GM19372 (cell line): Measurements from ENCODE around the gene SLC2A6.

Experiments
- ATAC-seq: cut with Tn5 transposase; IDR thresholded peaks from one replicate; pipeline ENCODE4 v1.9.1; 2021; ENCODE audit warnings: mild to moderate bottlenecking, low read depth, moderate library complexity; ENCODE audit not compliant: unreplicated experiment

Gene SLC2A6

DNA sequence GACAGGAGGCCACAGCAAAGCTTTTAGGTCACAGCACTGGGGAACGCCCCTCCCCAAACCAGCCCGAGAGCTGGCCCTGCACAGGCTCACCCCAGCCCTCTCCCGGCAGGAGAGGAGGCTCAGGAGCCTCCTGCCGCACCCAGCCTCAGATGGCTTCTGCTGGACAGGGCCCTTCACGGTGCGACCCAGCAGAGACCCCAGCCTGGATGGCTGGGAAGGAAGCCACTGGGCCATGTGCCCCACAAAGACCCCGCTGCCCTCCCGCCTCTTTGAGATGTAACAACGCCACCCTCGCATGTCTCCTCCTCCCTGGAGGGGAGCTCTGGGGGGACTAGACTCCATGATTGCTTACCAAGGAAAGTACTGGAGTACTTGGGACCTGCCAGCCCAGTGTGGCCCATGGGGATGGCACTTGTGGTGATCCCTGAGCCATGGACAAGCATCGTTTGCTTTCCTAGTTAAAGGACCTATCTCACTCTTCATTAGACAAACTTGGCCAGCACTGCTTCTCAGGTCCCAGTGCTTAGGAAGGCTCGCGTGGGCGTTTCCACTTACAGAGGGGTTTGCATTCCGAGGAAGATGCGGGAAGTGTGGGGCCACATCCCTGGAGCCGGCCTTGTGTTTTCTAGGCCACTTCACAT is 36.8 kb upstream of the SLC2A6 start:
- no peak for ATAC-seq

DNA sequence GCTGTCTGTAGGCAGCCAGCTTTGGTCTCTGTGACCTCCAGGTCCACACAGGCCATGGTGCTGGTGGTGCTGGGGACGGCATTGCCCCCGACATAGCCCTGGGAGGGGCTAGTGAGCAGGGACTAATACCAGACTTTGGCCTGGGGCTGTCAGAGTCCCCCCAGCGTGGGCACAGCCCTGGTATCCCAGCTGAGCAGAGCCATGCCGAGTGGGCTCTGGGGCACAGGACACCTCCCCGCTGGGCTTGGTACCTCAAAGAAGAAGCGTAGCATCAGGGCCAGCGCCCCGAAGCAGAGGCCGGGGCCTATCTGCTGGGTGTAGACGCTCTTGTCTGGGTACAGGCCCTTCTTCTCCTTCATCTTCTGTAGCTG is 36.3 kb upstream of the SLC2A6 start:
- ATAC-seq = no peak

DNA sequence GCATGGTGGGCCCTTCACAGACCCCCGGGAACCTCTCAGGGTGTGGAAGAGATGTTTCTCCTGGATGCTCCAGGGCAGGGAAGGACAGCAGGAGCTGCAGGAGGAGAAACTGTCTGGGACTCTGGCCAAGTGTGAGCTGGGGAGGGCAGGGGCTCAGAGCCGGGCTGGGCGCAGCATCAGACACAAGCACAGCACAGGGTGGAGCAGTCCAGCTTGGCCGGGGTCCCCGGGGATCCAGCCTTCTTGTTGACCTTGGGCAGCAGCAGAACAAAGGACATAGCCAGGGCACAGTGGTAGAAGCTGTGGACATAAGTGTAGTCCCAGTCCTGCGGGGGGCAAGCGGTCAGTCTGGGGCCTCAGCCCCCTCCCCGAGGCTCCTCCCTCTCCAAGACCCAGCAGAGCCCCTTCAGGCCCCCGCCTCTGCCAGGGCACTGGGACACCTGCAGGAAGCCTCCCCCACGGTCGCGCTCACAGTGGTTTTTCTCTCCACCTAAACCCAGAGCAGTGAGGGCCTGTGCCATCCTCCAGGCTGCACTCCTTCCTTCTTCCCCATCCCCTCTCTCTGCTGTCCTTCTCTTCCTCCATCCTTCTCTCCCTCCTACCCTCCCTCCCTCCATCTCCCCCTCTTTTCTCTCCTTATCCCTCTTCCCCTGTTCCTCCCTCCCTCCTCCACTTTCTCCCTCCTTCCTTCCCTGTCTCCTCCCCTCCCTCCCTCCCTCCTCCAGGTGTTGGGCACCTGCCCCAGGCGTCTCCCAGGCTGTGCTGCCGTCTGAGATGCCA is 35.8 kb upstream of the SLC2A6 start:
- no peak for ATAC-seq

DNA sequence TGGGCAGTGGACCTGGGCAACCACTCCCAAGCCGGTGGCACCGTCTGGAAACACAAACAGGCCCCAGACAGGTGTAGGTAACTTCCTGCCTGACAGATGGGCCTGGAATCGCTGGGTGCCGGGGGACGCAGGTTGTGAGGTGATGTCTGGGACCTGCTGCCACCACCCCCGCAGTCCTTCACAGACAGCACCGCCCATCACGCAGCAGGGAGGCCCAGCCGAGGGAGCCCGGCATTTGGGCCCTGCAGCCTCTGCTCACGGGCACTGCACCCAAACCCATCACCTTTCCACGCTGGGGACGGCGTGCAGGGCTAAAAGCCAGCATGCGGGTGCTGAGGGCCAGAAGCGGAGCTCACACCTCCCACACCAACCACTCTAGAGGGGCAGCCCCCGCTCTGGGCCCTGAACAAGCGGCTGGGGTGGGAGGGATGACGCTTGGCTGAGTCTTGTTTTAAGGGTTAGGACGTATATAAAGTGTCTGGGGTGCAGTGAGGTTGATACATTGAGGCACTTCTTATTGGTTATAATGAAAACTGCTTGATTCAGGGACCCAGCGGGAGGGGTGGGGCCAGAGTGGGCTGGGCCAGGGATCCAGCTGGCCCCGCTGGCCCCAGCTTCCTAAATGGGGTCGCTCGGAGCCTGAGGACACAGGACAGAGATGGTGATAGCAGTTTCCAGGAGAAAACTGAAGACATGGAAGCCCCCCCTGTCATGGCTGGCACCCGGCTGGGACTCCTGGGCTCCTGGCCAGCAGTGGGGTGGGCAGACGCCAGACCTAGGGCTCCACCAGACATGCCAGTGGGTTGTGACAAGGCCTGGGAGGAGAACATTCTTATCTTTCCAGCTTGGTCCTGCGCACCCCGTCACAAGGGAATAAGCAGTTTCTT is 34.6 kb upstream of the SLC2A6 start:
- no peak for ATAC-seq

DNA sequence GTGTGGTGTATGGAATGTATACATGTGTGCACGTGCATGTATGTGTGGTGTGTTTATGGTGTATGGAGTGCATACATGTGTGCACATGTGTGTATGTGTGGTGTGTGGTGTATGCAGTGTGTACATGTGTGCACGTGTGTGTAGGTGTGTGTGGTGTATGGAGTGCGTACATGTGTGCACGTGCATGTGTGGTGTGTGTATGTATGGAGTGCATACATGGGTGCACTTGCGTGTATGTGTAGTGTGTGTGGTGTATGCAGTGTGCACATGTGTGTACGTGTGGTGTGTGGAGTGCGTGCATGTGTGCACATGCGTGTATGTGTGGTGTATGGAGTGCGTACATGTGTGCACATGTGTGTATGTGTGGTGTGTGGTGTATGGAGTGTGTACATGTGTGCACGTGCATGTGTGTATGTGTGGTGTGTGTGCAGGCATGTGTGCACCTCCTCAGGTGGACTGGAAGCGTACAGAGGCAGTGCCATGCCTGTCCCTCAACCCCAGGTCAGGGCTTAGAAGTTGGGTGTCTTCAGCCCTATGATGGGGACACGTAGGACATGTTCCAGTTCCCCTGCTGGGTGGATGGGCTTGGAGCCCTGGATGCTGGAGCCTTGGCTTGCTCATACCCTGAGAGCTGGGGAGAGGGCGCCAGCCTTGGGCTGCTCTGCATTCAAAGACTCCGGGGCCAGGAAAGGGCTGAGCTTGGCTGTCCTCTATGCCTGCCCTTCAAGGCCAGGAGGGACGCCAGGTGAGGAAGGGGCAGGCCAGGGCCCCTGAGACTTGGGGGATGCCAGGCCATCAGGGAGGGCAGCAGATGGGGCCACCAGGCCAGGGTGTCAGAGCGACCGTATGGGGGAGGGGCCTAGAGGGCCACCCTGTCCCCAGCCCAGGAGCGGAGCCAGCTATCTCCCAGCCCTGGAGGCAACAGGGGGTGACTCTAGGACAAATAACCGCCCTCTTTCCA is 33.6 kb upstream of the SLC2A6 start:
- no peak for ATAC-seq

DNA sequence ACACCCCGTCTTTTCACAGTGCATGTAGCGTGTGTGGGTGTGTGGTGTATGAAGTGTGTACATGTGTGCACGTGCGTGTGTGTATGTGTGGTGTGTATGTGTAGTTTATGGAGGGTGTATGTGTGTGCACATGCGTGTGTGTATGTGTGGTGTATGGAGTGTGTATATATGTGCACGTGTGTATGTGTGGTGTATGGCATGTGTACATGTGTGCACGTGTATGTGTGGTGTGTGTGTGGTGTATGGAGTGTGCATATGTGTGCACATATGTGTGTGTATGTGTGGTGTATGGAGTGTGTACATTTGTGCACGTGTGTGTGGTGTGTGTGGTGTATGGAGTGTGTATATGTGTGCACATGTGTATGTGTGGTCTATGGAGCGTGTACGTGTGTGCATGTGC is 32.7 kb upstream of the SLC2A6 start:
- no peak for ATAC-seq

DNA sequence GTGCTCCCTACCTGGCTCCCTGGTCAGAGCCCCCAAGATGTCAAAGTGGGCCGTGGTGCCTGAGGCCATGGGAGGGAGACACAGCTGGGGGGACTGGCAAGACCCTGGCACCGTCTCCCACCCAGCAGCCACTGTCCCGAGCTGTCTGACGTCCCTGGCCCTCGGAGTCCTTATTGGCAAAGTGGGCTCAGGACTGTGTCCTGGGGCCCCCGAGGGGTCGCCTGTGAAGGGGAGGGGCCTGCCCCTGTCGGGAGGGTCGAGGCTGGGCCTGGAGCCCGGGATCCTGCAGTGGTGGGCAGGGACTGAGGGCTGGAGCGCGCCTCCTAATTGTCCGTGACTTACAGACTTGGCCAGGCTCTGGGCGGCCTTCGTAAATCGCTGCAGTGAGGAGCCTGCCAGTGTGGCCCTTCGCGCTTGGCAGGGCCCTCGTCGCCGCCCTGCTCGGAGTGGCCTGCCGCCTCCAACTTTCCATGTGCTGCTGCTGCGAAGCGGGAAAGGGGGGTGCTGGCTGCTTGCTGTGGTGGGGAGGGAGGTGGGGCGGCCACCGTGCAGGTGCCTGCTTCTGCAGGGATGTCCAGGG is 32.1 kb upstream of the SLC2A6 start:
- no peak for ATAC-seq

DNA sequence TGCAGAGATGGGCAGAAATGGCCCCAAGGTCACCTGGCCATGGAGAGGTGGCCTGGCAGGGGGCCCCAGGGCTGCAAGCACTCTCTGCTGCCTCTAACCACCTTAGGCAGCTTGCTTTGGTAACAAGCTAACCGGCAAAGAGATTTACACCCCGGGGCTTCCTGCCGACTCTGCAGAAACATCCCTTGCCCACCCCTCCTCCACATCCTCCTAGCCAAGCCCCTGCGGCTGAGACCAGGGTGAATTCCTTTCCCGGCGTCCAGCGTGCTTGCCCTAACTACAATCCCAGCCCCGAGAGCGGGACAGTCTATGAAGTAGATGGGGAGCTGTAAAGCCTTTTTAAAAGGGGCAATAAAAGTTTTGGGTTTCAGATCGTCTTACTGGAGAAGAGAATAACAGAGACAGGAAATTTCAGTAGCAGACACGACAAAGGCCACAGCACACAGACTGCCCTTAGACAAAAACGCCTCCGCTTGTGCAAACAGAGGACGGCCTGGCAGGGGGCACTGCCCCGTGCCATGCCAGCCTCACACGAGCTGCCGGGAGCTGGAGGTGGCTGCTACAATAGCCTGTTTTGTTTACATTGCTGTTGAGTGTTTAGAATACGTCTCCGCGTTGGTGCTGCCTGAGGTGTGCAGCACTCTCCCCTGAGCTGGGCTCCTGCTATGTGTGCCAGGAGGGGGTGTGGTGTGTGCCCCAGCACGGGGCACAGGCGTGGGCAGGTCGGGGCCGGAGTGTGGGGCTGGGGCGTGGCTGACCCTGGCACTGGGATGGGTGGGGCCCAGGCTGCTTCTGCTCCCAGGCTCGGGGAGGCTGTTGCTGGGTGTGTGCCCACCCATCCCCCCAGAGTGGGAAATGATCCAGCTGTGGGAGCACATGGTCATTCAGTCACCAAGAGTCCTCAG is 30.5 kb upstream of the SLC2A6 start:
- ATAC-seq = no peak

DNA sequence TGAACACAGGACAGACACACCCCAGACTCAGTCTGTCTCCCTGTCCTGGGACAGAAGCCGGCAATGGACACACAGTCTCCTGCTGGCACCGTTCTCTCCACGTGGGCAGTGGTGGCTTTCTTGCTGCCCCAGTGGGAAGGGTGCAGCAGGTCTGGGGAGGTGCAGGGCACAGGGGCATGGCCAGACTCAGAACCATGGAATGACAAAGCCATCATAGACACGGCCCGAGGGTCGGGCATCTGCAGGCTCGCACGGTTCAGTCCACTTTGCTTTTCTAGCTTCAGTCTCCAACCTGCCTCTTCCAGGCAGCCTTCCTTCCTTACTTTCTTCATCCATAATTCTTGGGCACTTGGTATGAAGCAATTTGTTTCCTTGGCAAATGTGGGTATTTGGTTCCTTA is 29.1 kb upstream of the SLC2A6 start:
- ATAC-seq = no peak

DNA sequence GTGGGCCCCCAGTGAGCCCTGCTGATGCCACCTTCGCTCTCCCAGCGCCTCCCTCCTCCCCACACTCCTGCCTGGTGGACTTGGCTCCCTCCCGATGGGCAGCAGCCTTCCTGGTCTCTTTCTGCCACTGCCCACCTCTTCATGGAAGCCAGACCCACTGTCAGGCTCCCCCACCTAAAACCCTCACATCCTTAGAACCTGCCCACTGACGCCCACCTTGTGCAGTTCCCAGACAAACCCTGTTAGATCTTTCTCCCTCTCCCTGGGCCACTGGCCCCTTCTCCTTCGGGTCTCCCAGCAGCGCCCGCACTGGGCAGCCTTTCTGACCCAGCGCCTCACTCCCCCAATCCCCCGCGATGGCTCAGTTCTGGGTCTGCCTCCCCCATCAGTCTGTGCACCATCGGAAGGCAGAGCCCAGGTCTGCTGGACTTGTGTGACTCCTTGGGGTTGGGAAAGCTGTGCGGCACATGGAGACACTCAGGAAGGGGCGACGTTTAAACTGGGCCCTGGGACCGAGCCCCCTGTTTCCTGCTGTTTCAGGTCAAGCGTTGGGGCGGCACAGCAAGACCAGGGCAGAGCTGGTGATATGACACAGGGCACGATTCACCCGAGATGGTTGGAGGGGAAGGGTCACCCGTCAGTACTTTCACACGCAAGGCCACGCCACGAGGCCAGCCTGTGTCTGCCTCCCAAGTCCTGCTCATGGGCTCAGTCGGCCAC is 28.5 kb upstream of the SLC2A6 start:
- ATAC-seq = no peak

DNA sequence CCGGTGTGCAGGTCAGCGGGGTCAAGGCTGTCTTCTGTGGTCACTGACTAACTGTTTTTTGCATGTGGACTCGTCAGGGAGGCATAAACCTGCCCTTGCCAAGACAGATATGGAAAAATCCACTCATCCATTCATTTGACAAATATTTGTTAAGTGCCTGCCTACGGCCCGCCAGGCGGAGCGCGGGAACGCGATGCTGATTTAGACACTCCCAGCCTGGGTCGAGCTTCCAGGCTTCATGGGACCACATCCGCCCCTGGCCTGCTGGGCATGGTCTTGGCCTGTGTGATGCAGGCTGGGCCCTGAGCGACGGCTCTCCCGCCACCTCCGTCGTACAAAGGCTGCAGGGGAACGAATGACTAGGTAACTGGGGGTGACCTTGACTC is 27.7 kb upstream of the SLC2A6 start:
- ATAC-seq = no peak

DNA sequence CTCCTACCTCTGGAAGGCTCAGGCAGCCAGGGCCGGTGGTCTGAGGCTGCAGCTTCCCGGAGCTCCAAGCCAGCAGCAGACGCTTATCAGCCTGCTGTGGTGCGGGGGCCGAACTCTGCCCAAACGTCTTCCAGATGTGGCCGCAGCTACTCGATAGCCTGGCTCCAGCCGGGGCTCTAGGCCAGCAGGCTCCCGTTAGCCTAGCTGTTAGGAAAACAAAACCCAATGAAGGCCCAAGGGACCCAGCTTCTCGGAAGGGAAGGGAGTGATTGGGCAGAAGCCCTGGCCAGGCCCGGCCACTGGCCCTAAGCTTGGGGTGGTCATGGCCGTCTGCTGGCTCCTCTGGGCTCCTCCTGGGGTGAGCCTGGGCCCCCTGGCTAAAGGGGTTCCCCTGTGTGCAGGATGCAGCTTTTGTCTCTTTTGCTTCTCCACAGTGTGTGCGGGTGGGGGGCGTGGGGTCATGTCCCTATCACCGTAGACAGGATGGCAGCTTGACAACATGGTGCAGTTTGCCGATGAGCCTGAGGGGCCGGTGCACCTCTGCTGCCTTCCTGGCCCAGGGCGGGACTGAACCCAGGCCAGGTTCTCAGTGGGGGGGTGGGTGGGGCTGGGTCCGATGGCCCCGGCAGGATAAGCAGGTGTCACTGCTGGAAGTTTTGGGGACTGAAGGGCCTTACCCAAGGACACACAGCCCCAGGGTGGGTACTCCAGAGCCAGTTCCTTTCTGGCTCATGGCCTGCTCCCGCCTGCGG is 27.2 kb upstream of the SLC2A6 start:
- ATAC-seq = no peak

DNA sequence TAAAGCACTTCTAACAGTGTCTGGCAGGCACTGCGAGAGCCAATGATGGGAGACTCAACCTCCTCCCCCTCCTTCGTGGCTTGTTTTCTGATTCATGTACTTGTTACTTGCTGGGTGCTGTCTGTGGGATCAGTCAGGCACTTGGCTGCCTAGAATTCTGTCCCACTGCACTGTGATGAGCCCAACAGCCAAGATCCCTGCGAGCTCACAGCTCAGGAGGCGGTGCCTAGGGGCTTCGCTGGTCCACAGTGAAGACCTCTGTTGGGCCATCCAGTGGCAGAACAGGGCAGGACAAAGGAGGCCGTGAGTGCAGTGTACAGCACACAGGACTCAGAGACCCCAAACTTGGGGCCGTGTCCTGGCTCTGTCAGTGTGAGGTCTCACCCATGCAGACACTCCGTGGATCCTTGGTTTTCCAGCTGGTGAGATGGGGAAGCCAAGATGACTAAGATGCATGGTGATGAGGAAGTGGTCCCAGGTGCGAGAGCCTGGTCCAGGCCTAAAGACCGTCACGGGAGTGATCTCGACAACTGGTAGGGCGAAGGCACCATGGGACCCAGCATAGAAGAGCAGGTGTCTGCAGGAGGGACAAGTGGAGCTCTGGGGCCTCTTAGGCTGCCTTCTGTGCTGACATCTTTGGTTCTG is 26.4 kb upstream of the SLC2A6 start:
- no peak for ATAC-seq

DNA sequence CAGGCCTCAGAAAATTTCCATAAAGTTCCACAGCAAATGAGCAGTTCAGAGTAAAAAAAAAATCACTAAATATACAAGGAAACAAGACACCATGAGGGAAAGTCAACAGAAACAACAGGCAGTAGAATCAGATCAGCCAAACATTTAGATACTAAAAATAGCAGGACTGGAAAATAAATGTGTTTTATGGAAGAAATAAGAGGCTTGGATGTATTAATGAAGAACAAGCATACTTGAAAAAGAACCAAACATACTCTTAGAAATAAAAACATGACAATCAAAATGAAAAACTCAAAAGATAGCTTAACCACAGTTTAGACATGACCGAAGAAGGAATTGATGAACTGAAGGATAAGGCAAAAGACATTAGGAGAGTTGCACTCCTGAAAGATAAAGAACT is 23.2 kb upstream of the SLC2A6 start:
- no peak for ATAC-seq

DNA sequence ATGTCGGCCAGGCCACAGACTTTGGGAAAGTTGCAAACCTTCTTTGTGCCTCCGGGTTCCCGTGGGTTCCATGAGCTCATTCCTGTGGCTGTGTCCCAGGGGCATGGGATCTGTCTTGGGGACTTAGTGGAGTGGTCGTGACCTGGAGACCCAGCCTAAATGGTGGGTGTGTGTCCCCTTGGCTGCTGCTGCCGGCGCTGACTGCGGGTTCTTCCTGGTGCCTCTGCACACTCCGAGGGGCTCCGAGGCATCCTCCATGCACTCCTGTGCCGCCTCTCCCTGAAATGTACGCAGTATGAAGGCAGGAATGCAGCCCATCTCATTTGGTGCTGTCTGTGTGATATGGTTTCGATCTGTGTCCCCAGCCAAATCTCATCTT is 21.0 kb upstream of the SLC2A6 start:
- ATAC-seq = no peak

DNA sequence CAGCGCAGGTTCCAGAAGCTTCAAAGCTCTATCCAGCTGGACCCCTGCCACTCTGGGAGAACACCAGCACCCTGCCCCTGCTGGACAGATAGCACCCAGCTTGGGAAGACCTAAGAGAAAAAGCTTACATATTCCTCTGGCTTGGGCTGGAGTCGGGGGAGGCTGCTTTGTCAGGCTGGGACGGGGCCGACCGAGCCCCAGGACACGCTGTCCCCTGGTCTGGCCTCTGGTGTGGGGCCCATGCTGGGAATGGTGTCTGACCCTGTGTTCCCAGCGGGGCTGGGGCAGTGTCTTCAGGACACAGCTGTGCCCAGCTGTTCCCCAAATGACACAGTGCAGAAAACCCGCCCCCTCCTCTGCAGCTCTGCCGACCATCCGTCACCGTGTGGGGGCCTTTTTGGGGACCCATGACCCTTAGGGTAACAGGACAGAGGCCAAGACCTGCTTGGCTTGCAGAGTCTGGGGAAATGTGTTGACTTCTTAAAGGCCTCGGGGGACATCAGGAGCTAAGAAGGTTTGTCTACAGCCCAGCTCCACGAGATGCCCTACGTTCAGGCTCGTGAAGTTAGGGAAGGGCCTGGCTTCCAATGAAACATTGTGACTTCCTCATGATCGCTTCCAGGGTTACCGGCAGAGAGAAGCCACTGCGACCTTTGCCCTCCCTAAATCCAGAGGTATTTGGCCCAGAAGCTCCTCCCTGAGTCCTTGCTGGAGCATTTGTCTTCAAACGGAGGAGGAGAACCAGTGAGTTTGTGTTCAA is 20.4 kb upstream of the SLC2A6 start:
- no peak for ATAC-seq
